ENCODE results near the gene ARNT2. TPM values are rescaled to one million over a fixed set of nuclear protein-coding genes. Genes with fewer than 3 reads are reported as not detected.

ARNT2 gene
- polyA plus RNA-seq, 2 of the 4 experiments (the other 2 are of a cell fraction) = 8.9 to 17.0 TPM

- Histone ChIP-seq H3K4me1 (peaks cover 33% of the 10 kb centered on the region), H3K27ac (peak overlapping the region in 1 of 2 experiments; percentile 20; a peak in 1 of 6 replicates), H3K9me3 (no peaks in the 10 kb centered on the region), H3K4me2 (peak overlapping the region; percentile 10; the same call in 1 of the 3 replicates), H3K4me3 (no peak overlapping the region)
- ChIA-PET CTCF (interaction anchor here (1.1 to 5.8 kb wide), 6 partner anchors 13 to 389 kb away, joined by 3 to 69 read pairs (median 14); partner anchors contain the start of gene CEMIP), POLR2A (interaction anchor here (0.6 kb wide), 1 partner anchor 132 kb away, joined by 3 read pairs; no protein-coding TSS in a partner anchor)
- TF ChIP-seq EHMT2 (IDR thresholded peaks at IDR 0.05; ENCODE audit: low read depth) (no peak), SMC3 (IDR thresholded peaks at IDR 0.05) (no peak)
- FAIRE-seq (no peak), DNase-seq (ENCODE audit: low read depth in 1 of 2, low spot score in 1 of 2) (no peak), ATAC-seq (no peak)
- 94% methylated on average over 11 of the region's 11 CpGs for WGBS (ENCODE audit: missing lambda C conversion rate)
Measured at GRCh38 chr15:80580536-80581260, 176.5 kb downstream of the ARNT2 start.

- H3K4me2 ChIP-seq = no peak overlapping the region
- peak overlapping the region in 1 of 2 experiments; percentile 32; a peak in 2 of 6 replicates for H3K27ac ChIP-seq
- WGBS (ENCODE audit: missing lambda C conversion rate) = 61% methylated on average over 7 of the region's 7 CpGs
- no peaks in the 10 kb centered on the region for H3K9me3 ChIP-seq
- POLR2A ChIA-PET = no interaction called here
- H3K4me1 ChIP-seq = peaks cover 36% of the 10 kb centered on the region
- TF ChIP-seq FOSB (CRISPR knock-in tag; IDR thresholded peaks at IDR 0.05) = no peak
- TF ChIP-seq USF2 (IDR thresholded peaks at IDR 0.05) = no peak
- no peak overlapping the region for H3K4me3 ChIP-seq
- DNase-seq (ENCODE audit: low read depth in 1 of 2, low spot score in 1 of 2) (no peak), FAIRE-seq (no peak), ATAC-seq (no peak)
- CTCF ChIA-PET = interaction anchor here (0.8 to 3.8 kb wide), 8 partner anchors 14 to 198 kb away, joined by 3 to 27 read pairs (median 4); partner anchors contain the start of gene CEMIP
Measured at GRCh38 chr15:80581976-80582375, 177.8 kb downstream of the ARNT2 start.

- TF ChIP-seq CBX2 (IDR thresholded peaks at IDR 0.05; ENCODE audit: borderline replicate concordance, low read depth) (no peak), TP53 (CRISPR knock-in tag; IDR thresholded peaks at IDR 0.05) (no peak), HDAC2 (IDR thresholded peaks at IDR 0.05) (no peak), CTCF (IDR thresholded peaks at IDR 0.05) (no peak), POLR2AphosphoS2 (conservative IDR thresholded peaks at IDR 0.05; ENCODE audit: low read length) (no peak), RARB (CRISPR knock-in tag; IDR thresholded peaks at IDR 0.05) (no peak), RFX5 (IDR thresholded peaks at IDR 0.05) (no peak), MYC (IDR thresholded peaks at IDR 0.05; ENCODE audit: borderline replicate concordance, low read length) (no peak), FOSL2 (IDR thresholded peaks at IDR 0.05) (no peak), FOSL2 (CRISPR knock-in tag; IDR thresholded peaks at IDR 0.05) (no peak), SREBF2 (IDR thresholded peaks at IDR 0.05) (no peak), JUN (IDR thresholded peaks at IDR 0.05) (no peak), ZFP36 (IDR thresholded peaks at IDR 0.05; ENCODE audit: borderline replicate concordance, partially characterized antibody) (no peak), ATOH8 (CRISPR knock-in tag; IDR thresholded peaks at IDR 0.05; ENCODE audit: low read depth) (no peak), HEYL (CRISPR knock-in tag; IDR thresholded peaks at IDR 0.05) (no peak), CEBPB (IDR thresholded peaks at IDR 0.05) (no peak), HMGXB4 (CRISPR knock-in tag; IDR thresholded peaks at IDR 0.05; ENCODE audit: borderline replicate concordance) (no peak), GATA3 (IDR thresholded peaks at IDR 0.05; ENCODE audit: borderline replicate concordance) (no peak), EP300 (IDR thresholded peaks at IDR 0.05) (no peak), RNF2 (IDR thresholded peaks at IDR 0.05; ENCODE audit: borderline replicate concordance, low read depth) (no peak), FOXS1 (CRISPR knock-in tag; IDR thresholded peaks at IDR 0.05) (no peak)
- no peak for ATAC-seq
- 88% methylated on average over 15 of the region's 15 CpGs for WGBS (ENCODE audit: missing lambda C conversion rate)
- no peak for FAIRE-seq
- Histone ChIP-seq H3K4me1 (peaks cover 44% of the 10 kb centered on the region), H3K4me2 (no peak overlapping the region), H3K27ac (no peak overlapping the region), H3K9me3 (no peaks in the 10 kb centered on the region), H3K4me3 (no peak overlapping the region)
- CTCF ChIA-PET = interaction anchor here (0.6 to 1.5 kb wide), 4 partner anchors 12 to 126 kb away, joined by 3 to 18 read pairs (median 4); no protein-coding TSS in a partner anchor
- POLR2A ChIA-PET = no interaction called here
- no peak for DNase-seq (ENCODE audit: low read depth in 1 of 2, low spot score in 1 of 2)
Measured at GRCh38 chr15:80582816-80583423, 178.7 kb downstream of the ARNT2 start.

Measured in A549 (cell line).